Peyer's patch (tissue), 4 donors: ENCODE measurements around the gene FXN.
"Not testable (repeated sequence)": the region's sequence is repeated elsewhere in the genome, so short reads cannot be mapped to it uniquely, and the experiment has no call there.

ENCODE experiments used
- POLR2A ChIP-seq, 2 donors: fragments of 450-650 bp; IDR thresholded peaks; one replicate each; pipeline ENCODE4 v1.5.1; 2017; ENCODE audit warnings: antibody characterized with exemption in 2 of 2, mild to moderate bottlenecking in 2 of 2, moderate library complexity in 2 of 2
- TF ChIP-seq, protein P1 (sequence below), 6 experiments: fragments of 450-650 bp in 4 of 6; fragments of 200-600 bp in 2 of 6; sonication (generic) in 1 of 6; IDR thresholded peaks; one replicate each; pipeline ENCODE4 v1.5.1; 2017 to 2019; ENCODE audit warnings: antibody characterized with exemption in 6 of 6, mild to moderate bottlenecking in 3 of 6, moderate library complexity in 1 of 6

DNA sequence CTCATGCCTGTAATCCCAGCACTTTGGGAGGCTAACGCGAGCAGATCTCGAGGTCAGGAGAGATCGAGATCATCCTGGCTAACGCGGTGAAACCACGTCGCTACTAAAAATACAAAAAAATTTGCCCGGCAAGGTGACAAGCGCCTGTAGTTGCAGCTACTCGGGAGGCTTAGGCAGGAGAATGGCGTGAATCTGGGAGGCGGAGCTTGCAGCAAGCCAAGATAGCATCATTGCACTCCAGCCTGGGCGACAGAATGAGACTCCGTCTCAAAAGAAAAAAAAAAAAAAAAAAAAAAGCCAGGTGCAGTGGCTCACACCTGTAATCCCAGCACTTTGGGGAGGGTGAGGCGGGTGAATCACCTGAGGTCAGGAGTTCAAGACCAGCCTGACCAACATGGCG lies 77.1 kb downstream of the FXN start:
- TF ChIP-seq, protein P1, sequence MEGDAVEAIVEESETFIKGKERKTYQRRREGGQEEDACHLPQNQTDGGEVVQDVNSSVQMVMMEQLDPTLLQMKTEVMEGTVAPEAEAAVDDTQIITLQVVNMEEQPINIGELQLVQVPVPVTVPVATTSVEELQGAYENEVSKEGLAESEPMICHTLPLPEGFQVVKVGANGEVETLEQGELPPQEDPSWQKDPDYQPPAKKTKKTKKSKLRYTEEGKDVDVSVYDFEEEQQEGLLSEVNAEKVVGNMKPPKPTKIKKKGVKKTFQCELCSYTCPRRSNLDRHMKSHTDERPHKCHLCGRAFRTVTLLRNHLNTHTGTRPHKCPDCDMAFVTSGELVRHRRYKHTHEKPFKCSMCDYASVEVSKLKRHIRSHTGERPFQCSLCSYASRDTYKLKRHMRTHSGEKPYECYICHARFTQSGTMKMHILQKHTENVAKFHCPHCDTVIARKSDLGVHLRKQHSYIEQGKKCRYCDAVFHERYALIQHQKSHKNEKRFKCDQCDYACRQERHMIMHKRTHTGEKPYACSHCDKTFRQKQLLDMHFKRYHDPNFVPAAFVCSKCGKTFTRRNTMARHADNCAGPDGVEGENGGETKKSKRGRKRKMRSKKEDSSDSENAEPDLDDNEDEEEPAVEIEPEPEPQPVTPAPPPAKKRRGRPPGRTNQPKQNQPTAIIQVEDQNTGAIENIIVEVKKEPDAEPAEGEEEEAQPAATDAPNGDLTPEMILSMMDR (IDR thresholded peaks at IDR 0.05): not testable (repeated sequence)
- TF ChIP-seq POLR2A (IDR thresholded peaks at IDR 0.05): not testable (repeated sequence)
